Stimulated activated CD4-positive, alpha-beta T cell treated with anti-CD3 and anti-CD28 coated beads, Interleukin-15, amount 100 ng/mL, for 24 hours (primary cell): ENCODE results near the gene SLC25A5.
"Not testable (repeated sequence)": the region's sequence is repeated elsewhere in the genome, so short reads cannot be mapped to it uniquely, and the experiment has no call there.

Experiments used
- DNase-seq: peaks from one replicate; pipeline ENCODE4 v3.0.0-alpha.2; 2020

SLC25A5 gene

GRCh38 chrX:119467842-119468550 is at the start of gene SLC25A5:
SLC25A5 (plus strand) TSS chrX:119468444; CDS start chrX:119468516, 72 bp downstream.
- DNase-seq = peak; percentile 87

GRCh38 chrX:119419146-119419545 is 49.1 kb upstream of the SLC25A5 start:
- no peak for DNase-seq

- DNase-seq = no peak
Measured at GRCh38 chrX:119419898-119420297, 48.3 kb upstream of the SLC25A5 start.

GRCh38 chrX:119421016-119421705 is 47.1 kb upstream of the SLC25A5 start:
- no peak for DNase-seq

GRCh38 chrX:119423631-119424030 is 44.6 kb upstream of the SLC25A5 start:
- no peak for DNase-seq

GRCh38 chrX:119424999-119425398 is 43.2 kb upstream of the SLC25A5 start:
- no peak for DNase-seq

- no peak for DNase-seq
Measured at GRCh38 chrX:119427024-119427794, 41.0 kb upstream of the SLC25A5 start.

GRCh38 chrX:119427795-119428185 is 40.5 kb upstream of the SLC25A5 start:
- no peak for DNase-seq

GRCh38 chrX:119429471-119429870 is 38.8 kb upstream of the SLC25A5 start:
- DNase-seq = no peak

- DNase-seq = not testable (repeated sequence)
Measured at GRCh38 chrX:119441295-119441694, 26.9 kb upstream of the SLC25A5 start.

- DNase-seq = no peak
Measured at GRCh38 chrX:119442286-119442685, 26.0 kb upstream of the SLC25A5 start.

GRCh38 chrX:119453202-119453601 is 15.0 kb upstream of the SLC25A5 start:
- no peak for DNase-seq

GRCh38 chrX:119455264-119455663 is 13.0 kb upstream of the SLC25A5 start:
- no peak for DNase-seq

- no peak for DNase-seq
Measured at GRCh38 chrX:119459181-119459580, 9.1 kb upstream of the SLC25A5 start.

- no peak for DNase-seq
Measured at GRCh38 chrX:119465555-119465954, 2.7 kb upstream of the SLC25A5 start.

GRCh38 chrX:119466970-119467369 is 1.3 kb upstream of the SLC25A5 start:
- no peak for DNase-seq

- no peak for DNase-seq
Measured at GRCh38 chrX:119467433-119467832, 811 bp upstream of the SLC25A5 start.

- peak; percentile 90 for DNase-seq
Measured at GRCh38 chrX:119468551-119469312, 488 bp downstream of the SLC25A5 start.

- no peak for DNase-seq
Measured at GRCh38 chrX:119469313-119469635, 1.0 kb downstream of the SLC25A5 start.

- no peak for DNase-seq
Measured at GRCh38 chrX:119474615-119475388, 6.6 kb downstream of the SLC25A5 start.

GRCh38 chrX:119475389-119476101 is 7.3 kb downstream of the SLC25A5 start:
- no peak for DNase-seq

- no peak for DNase-seq
Measured at GRCh38 chrX:119477812-119478232, 9.6 kb downstream of the SLC25A5 start.
